Dendritic cell treated with granulocyte-macrophage colony-stimulating factor and Interleukin-4, amounts not matched to agents 40 ng/mL and 50 ng/mL, for 4 days (primary cell): ENCODE results near the gene GNA12.
"Not testable (repeated sequence)": the region's sequence is repeated elsewhere in the genome, so short reads cannot be mapped to it uniquely, and the experiment has no call there.

Experiments used
- H3K27ac Mint-ChIP-seq: one replicate; pipeline ENCODE4 v1.8.0; 2022; ENCODE audit warnings: mild to moderate bottlenecking, mixed read lengths
- H3K27me3 Mint-ChIP-seq: one replicate; pipeline ENCODE4 v1.8.0; 2022; ENCODE audit warnings: mild to moderate bottlenecking, mixed read lengths
- H3K36me3 Mint-ChIP-seq: one replicate; pipeline ENCODE4 v1.8.0; 2022; ENCODE audit warnings: low read depth, mixed read lengths
- H3K4me1 Mint-ChIP-seq: one replicate; pipeline ENCODE4 v1.8.0; 2022; ENCODE audit warnings: low read depth, mixed read lengths
- H3K4me3 Mint-ChIP-seq: one replicate; pipeline ENCODE4 v1.8.0; 2022; ENCODE audit warnings: mild to moderate bottlenecking, moderate library complexity, mixed read lengths
- H3K9me3 Mint-ChIP-seq: one replicate; pipeline ENCODE4 v1.8.0; 2022; ENCODE audit warnings: mixed read lengths
- intact Hi-C: fragments of 100-400 bp; cut with micrococcal nuclease; formaldehyde crosslinking; loops from one replicate; pipeline ENCODE4 v1.15.0; 2022

The GNA12 gene

GRCh38 chr7:2860627-2861133, 16.6 kb upstream of the GNA12 start:
- peaks cover 35% of the 10 kb centered on the region for H3K4me1 Mint-ChIP-seq
- no peaks in the 10 kb centered on the region for H3K9me3 Mint-ChIP-seq
- peaks cover 27% of the 10 kb centered on the region for H3K27me3 Mint-ChIP-seq
- no peak overlapping the region for H3K4me3 Mint-ChIP-seq
- no peaks in the 10 kb centered on the region for H3K36me3 Mint-ChIP-seq
- H3K27ac Mint-ChIP-seq = peak overlapping the region; percentile 30
- intact Hi-C loops = loop anchor here (10.0 kb wide), 1 partner anchor 444 kb away; the partner anchor contains the start of gene SDK1

GRCh38 chr7:2859952-2860351, 15.8 kb upstream of the GNA12 start:
- H3K4me1 Mint-ChIP-seq = peaks cover 33% of the 10 kb centered on the region
- peak overlapping the region; percentile 30 for H3K27ac Mint-ChIP-seq
- intact Hi-C loops = loop anchor here (10.0 kb wide), 1 partner anchor 445 kb away; the partner anchor contains the start of gene SDK1
- H3K27me3 Mint-ChIP-seq = peaks cover 27% of the 10 kb centered on the region
- H3K36me3 Mint-ChIP-seq = no peaks in the 10 kb centered on the region
- no peak overlapping the region for H3K4me3 Mint-ChIP-seq
- no peaks in the 10 kb centered on the region for H3K9me3 Mint-ChIP-seq

DNA sequence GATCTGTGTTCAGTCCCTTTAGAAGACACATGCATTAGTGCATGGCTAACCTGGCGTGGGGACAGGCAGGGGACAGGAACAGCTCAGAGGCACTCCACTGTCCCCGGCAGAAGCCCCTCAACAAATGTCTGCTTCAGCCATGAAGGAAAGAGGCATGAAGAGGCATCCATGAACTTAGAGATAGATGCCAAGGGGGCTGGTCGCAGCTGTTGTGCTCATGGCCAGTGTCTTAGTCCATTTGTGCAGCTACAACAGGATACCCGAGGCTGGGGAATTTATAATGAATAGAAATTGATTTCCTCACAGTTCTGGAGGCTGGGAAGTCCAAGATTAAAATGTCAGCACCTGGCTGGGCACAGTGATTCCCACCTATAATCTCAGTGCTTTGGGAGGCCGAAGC, 14.5 kb upstream of the GNA12 start:
- H3K27me3 Mint-ChIP-seq = peaks cover 27% of the 10 kb centered on the region
- intact Hi-C loops = no loop called here

GRCh38 chr7:2856388-2857169, 12.5 kb upstream of the GNA12 start:
- Mint-ChIP-seq H3K27ac (no peak overlapping the region), H3K4me1 (peaks cover 6% of the 10 kb centered on the region), H3K9me3 (no peaks in the 10 kb centered on the region), H3K27me3 (peaks cover 27% of the 10 kb centered on the region), H3K36me3 (no peaks in the 10 kb centered on the region), H3K4me3 (no peak overlapping the region)
- intact Hi-C loops = no loop called here

More for the DNA sequence above, 14.5 kb upstream of the GNA12 start:
- Mint-ChIP-seq H3K36me3 (no peaks in the 10 kb centered on the region), H3K27ac (no peak overlapping the region), H3K9me3 (no peaks in the 10 kb centered on the region), H3K4me1 (peaks cover 20% of the 10 kb centered on the region), H3K4me3 (no peak overlapping the region)

GRCh38 chr7:2855386-2855785, 11.3 kb upstream of the GNA12 start:
- Mint-ChIP-seq H3K27me3 (peaks cover 23% of the 10 kb centered on the region), H3K4me1 (peaks cover 11% of the 10 kb centered on the region), H3K4me3 (no peak overlapping the region), H3K9me3 (no peaks in the 10 kb centered on the region), H3K27ac (no peak overlapping the region), H3K36me3 (no peaks in the 10 kb centered on the region)
- intact Hi-C loops = no loop called here

- H3K36me3 Mint-ChIP-seq, intact Hi-C loops: not testable (repeated sequence)
Measured at GRCh38 chr7:2853552-2853951, 9.4 kb upstream of the GNA12 start.

GRCh38 chr7:2853147-2853546, 9.0 kb upstream of the GNA12 start:
- Mint-ChIP-seq H3K9me3 (no peaks in the 10 kb centered on the region), H3K4me3 (no peak overlapping the region), H3K4me1 (peaks cover 11% of the 10 kb centered on the region), H3K27me3 (peaks cover 9% of the 10 kb centered on the region), H3K27ac (no peak overlapping the region), H3K36me3 (no peaks in the 10 kb centered on the region)
- intact Hi-C loops = no loop called here

More at GRCh38 chr7:2853552-2853951, 9.4 kb upstream of the GNA12 start:
- not testable (repeated sequence) for H3K4me3 Mint-ChIP-seq, H3K27ac Mint-ChIP-seq, H3K9me3 Mint-ChIP-seq
- peaks cover 13% of the 10 kb centered on the region for H3K27me3 Mint-ChIP-seq
- H3K4me1 Mint-ChIP-seq = peaks cover 11% of the 10 kb centered on the region

DNA sequence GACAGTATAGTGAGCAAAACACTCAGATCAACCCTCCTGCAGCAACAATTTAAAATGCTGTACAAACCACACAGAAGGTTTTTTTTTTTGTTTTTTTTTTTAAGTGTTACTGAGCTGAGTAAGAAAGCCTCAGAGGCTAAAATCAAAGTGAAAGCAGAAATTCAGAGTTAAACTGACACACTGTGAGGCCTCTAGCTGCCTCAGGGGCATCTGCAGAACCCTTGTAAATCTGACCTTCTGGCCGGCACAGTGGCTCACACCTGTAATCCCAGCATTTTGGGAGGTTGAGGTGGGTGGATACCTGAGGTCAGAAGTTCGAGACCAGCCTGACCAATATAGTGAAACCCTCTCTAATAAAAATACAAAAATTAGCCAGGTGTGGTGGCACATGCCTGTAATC, 7.4 kb upstream of the GNA12 start:
- Mint-ChIP-seq H3K27ac (no peak overlapping the region), H3K4me3 (no peak overlapping the region)
- intact Hi-C loops = no loop called here

DNA sequence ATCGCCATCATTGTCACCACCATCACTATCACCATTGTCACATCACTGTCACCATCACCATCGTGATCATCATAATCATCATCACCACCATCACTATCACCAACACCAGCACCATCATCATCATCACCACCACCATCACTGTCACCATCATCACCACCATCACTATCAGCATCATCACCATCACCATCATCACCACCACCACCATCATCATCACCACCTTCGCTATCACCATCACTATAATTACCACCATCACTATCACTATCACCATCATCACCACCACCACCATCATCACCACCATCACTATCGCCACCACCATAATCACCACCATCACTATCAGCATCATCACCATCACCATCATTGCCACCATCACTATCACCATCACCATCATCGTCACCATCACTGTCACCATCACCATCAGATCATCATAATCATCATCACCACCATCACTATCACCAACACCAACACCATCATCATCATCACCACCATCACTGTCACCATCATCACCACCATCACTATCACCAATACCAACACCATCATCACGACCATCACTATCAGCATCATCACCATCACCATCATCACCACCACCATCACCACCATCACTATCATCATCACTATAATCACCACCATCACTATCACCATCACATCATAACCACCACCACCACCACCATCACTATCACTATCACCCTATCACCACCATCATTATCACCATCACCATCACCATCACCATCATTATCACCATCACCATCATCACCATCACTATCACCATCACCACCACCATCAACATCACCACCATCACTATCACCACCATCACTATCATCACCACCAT, 6.0 kb upstream of the GNA12 start:
- H3K36me3 Mint-ChIP-seq = no peaks in the 10 kb centered on the region
- H3K27ac Mint-ChIP-seq = no peak overlapping the region
- H3K4me3 Mint-ChIP-seq = no peak overlapping the region
- intact Hi-C loops = loop anchor here (10.0 kb wide), 1 partner anchor 65 kb away; no protein-coding TSS in a partner anchor
- peaks cover 5% of the 10 kb centered on the region for H3K4me1 Mint-ChIP-seq
- peaks cover 1% of the 10 kb centered on the region for H3K27me3 Mint-ChIP-seq
- H3K9me3 Mint-ChIP-seq = no peaks in the 10 kb centered on the region

More for the DNA sequence above, 7.4 kb upstream of the GNA12 start:
- H3K4me1 Mint-ChIP-seq = peaks cover 8% of the 10 kb centered on the region
- H3K9me3 Mint-ChIP-seq = no peaks in the 10 kb centered on the region
- peaks cover 4% of the 10 kb centered on the region for H3K27me3 Mint-ChIP-seq
- no peaks in the 10 kb centered on the region for H3K36me3 Mint-ChIP-seq

DNA sequence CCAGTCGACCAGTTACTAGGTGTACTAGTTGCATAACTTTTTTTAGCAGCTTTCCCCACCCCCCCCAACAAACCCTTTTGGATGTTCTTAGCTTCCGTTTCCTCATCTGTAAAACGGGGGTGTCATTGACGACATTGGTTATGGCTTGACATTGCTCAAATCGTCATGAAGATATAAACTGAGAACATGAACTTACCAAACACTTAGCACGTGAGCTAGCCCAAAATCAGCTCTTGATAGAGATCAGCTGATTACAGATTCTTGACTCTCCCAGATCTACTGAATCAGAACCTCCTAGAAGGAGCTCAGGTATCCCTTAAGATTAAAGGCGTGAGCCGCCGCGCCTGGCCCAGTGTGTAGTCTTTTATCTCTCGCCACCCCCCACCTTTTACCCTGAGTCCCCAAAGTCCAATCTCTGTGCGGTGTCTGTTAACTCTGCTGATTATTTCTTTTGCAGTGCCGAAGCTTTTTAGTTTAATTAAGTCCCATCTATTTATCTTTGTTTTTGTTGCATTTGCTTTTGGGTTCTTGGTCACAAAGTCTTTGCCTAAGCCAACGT, 1.0 kb upstream of the GNA12 start:
- H3K9me3 Mint-ChIP-seq = no peaks in the 10 kb centered on the region
- peak overlapping the region; percentile 70 for H3K4me3 Mint-ChIP-seq
- peaks cover 18% of the 10 kb centered on the region for H3K36me3 Mint-ChIP-seq
- peaks cover 33% of the 10 kb centered on the region for H3K4me1 Mint-ChIP-seq
- intact Hi-C loops = loop anchor here (10.0 kb wide), 1 partner anchor 60 kb away; no protein-coding TSS in a partner anchor
- H3K27me3 Mint-ChIP-seq = no peaks in the 10 kb centered on the region
- no peak overlapping the region for H3K27ac Mint-ChIP-seq

- peak overlapping the region; percentile 81 for H3K27ac Mint-ChIP-seq
Measured at GRCh38 chr7:2843711-2844152, 376 bp downstream of the GNA12 start.

GRCh38 chr7:2843191-2843685, 870 bp downstream of the GNA12 start:
- Mint-ChIP-seq H3K27ac (peak overlapping the region; percentile 81), H3K4me3 (peak overlapping the region; percentile 86), H3K27me3 (no peaks in the 10 kb centered on the region), H3K9me3 (no peaks in the 10 kb centered on the region), H3K4me1 (peaks cover 49% of the 10 kb centered on the region), H3K36me3 (peaks cover 18% of the 10 kb centered on the region)
- intact Hi-C loops = loop anchor here (10.0 kb wide), 1 partner anchor 58 kb away; no protein-coding TSS in a partner anchor

More at GRCh38 chr7:2843711-2844152, 376 bp downstream of the GNA12 start:
- intact Hi-C loops = loop anchor here (1.0 to 10.0 kb wide), 2 partner anchors 20 to 59 kb away; no protein-coding TSS in a partner anchor
- H3K27me3 Mint-ChIP-seq = no peaks in the 10 kb centered on the region
- peaks cover 18% of the 10 kb centered on the region for H3K36me3 Mint-ChIP-seq
- H3K9me3 Mint-ChIP-seq = no peaks in the 10 kb centered on the region
- H3K4me1 Mint-ChIP-seq = peaks cover 47% of the 10 kb centered on the region
- peak overlapping the region; percentile 86 for H3K4me3 Mint-ChIP-seq

DNA sequence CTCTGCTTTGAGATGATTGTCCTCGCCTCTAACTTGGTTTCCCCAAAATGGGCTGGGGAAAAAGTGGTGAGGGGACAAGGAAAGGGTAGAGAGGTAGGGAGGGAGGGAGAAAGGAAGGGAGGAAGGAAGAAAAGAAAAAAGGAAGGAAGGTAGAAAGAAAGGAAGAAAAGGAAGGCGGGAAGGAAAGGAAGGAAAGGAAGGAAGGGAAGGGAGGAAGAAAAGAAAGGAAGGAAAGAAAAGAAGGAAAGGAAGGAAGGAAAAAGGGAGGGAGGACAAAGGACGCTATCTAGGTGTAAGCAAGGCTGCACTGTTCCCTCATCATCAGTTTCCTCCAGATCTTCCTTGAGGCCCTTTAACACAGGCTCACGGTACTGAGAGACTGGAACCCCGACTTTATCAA, 2.2 kb downstream of the GNA12 start:
- peak overlapping the region; percentile 81 for H3K27ac Mint-ChIP-seq
- no peak overlapping the region for H3K4me3 Mint-ChIP-seq
- peaks cover 26% of the 10 kb centered on the region for H3K36me3 Mint-ChIP-seq
- no peaks in the 10 kb centered on the region for H3K27me3 Mint-ChIP-seq
- intact Hi-C loops = loop anchor here (10.0 kb wide), 1 partner anchor 57 kb away; no protein-coding TSS in a partner anchor
- H3K9me3 Mint-ChIP-seq = no peaks in the 10 kb centered on the region
- H3K4me1 Mint-ChIP-seq = peaks cover 59% of the 10 kb centered on the region
